HL-60/S4 treated with phorbol 12-myristate 13-acetate at 8.2 ng/mL for 4 days and 3 days (cell line): Measurements from ENCODE around the gene DET1.
"Not testable (repeated sequence)": the region's sequence is repeated elsewhere in the genome, so short reads cannot be mapped to it uniquely, and the experiment has no call there.

Source experiments
- in situ Hi-C: fragments of 300-500 bp; cut with MboI; formaldehyde crosslinking; loops from 2 replicates; pipeline ENCODE4 v1.15.0; 2022; ENCODE audit warnings: low sequenced_read_pairs

The DET1 gene

GRCh38 chr15:88498996-88499395 is 47.5 kb downstream of the DET1 start:
- in situ Hi-C loops = no loop called here

DNA sequence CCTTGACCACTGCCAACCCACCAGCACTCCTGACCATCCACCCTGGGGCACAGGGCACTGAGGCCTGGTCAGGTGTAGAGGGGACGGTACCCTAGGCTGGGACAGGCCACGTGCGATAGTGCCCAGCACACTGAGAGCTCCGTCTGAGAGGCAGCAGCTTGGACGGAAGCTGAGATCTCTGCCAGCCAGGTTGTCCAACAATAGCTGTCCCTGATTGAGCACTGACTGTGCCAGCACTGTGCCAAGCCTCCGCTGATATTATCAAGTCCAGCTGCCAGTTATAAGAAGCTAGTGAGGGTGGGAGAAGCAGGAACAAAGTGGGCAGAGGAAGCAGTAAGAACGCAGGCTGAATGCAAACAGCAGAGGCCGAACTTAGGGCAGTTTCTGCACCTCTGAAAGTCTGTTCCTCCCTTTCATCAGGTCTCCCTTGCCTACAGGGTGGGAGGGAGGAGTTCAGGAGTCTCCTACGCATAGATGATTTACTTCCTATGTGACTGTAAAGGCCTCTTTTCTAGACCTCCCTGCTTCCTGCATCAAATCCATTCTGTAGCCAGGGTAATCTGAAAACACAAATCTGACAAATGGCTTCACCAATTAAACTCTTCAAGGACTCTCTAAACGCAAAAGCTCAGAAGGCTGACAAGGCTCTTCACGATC is 49.2 kb downstream of the DET1 start:
- in situ Hi-C loops = no loop called here

DNA sequence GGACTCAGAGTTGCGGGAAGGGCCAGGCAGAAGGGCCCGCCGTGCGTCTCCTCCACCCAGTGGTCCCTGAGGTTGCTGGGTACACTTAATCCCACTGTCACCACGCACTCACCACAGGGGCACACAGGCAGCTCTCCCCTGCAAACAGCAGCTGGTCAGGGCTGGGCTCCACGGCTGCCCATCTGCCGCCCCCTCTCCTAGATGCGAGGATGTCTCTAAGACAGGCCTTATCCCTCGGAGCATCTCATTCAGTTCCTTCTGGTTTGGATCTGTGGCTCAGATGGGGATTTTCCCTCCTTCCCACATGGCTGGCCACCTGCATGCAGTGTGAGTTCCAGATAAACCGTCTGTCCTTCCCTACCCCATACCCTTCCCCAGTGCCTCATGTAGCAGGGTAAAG is 52.6 kb downstream of the DET1 start:
- in situ Hi-C loops = no loop called here

- in situ Hi-C loops = no loop called here
These were observed 55.3 kb downstream of the DET1 start for GRCh38 chr15:88491158-88491557.

DNA sequence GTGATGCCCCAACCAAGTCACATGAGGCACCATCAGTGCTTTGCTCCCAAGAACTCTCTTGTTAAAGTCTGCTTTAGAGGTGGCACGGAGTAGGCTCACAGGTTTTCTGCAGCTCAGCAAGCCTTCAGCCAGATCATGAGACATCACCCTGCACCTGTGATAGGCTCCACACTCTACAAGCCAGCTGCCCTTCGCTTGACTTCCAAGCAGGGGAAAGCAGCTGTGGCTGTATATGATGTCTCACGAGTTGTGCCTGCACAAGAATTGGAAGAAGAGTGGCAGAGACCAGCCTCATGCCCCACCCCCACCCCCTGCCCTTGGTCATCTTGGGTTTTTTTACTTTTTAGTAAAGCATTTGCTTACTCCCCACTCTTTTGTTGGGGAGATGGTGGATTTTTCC is 56.4 kb downstream of the DET1 start:
- in situ Hi-C loops = no loop called here

DNA sequence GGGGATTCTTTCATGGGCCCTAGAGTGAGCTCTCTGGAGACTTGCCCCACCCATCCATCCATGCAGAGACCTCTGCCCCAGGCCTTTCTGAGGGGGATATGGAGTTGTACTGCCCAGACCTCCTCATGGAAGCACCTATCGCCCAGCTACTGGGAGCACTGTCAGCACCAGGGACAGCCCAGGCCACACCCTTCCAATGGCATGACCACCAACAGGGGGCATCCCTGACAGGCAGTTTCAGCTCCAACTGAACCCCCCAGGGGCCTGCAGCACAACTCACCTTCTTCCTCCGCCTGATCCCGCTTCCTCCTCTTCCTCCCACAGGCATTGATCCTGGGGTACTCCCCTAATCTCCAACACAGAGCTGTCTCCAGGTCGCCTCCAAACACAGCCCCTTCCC is 57.2 kb downstream of the DET1 start:
- in situ Hi-C loops = no loop called here

DNA sequence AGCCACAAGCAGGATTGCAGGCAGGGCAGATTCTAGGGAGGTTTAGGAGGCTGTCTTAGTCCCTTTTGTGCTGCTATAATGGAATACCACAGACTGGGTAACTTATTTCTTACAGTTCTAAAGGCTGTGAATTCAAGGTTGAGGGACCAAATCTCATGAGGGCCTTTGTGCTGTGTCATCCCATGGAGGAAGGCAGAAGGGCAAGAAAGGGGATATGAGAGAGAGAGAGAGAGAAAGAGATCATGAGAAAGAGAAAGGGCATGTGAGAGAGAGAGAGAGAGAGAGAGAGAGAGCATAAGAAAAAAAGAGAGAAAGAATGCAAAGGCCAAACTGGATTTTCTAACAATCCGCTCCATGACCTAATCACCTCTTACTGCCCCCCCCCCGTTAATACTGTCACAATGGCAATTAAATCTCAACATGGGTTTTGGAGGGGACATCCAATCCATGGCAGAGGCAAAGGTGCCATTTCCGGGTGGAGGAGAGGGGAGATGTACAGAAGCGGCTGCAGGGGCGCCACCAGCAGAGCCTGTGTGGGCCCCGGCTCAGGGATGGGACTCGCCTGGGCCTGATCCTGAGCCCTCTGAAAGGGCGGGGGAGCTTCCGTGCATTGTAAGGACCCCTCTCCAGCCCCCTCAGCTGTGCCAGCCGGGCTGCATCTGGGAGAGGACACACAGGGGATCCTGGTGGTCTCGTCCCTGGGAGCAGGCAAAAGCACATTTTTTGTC is 58.5 kb downstream of the DET1 start:
- in situ Hi-C loops = no loop called here

DNA sequence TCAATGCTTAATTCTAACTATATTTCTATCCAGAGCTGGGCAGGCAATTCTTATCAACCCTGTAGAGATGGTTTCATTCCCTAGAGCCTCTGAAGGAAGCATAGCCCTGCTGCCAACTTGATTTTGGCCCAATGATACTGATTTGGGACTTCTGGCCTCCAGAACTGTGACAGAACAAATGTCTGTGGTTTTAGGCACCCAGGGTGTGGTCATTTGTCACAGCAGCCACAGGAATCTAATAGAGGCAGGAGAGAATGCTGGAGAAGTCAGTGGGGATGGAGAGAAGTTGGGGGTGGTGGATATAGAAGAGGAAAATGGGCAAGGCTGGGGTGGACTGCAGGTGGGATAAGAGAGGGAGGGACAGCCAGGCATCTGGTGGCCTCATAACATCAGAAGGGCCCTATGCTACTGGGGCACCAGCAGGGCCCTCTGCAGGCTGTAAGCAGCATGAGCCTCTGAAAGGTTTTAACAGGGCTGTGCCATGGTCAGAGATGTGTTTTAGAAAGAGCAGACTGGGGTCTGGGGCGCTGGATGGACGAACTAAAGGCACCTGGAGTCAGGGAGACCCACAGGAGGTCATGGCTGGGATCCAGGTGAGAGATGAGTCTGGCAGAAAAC is 59.2 kb downstream of the DET1 start:
- in situ Hi-C loops = no loop called here

DNA sequence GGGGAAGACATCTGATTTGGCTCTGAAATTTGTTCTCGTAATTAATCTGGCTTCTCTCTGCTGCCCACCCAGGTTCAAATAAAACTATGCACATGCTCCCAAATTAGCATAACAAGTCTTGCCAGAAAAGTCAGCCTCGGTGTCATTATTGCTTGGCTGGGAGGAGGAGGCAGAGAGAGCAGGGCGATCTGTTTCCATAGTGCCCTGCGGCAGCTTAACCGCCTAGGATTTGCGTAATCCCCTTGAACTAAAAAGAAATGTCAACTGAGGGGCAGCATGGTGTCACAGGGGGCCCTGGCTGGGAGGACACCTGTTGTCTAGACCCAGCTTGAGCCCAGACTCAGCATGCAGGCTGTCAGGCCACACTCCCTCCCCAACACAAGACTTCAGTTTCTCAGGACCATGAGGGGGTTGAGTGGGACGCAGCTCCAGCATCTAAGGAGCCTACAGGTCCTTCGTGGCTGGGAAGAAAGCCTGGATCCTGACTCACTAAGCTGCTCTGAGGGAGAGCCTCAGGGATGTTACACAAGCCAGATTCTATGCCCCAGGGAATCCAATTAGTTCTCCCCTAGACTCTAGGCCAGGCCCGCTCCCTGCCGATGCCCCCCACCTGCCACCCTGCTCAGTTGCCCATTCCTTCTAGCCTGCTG is 61.7 kb downstream of the DET1 start:
- in situ Hi-C loops = no loop called here

DNA sequence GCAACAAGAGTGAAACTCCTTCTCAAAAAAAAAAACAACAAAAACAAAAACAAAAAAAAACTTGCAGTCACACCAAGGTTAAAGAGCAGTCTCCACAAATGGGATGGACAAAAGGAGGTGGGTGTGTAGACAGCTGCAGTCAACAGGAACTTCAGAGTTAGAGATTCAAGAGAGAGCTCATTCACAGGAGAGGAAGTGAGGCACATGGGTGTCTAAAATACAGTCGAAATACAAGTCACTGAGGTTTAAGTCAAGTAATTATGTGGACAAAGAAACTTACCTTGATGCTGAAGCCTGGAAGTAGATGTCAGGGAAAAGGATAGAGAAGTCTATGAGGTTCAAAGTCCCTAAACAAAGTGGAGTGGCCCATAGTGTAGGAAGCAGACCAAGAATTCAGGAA is 64.2 kb downstream of the DET1 start:
- in situ Hi-C loops = no loop called here

DNA sequence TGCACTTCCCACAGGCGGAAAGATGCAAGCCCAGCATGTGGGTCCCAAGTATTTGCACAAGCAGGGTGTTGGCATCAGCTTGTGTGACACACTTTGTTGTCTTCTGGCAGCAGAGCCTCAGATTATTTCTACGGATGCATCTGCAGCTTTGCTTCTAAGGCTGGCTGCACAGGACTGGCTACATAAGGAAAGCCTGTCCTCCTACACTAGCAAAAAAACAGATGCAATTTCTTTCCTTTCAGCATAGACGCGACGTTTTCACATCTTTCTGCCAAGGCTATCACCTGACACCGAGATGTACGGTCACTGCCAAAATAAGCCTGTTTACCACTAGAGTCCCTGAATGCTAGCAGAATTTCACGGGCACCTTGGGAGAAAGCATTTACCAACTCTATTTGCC is 65.5 kb downstream of the DET1 start:
- in situ Hi-C loops = no loop called here

GRCh38 chr15:88479169-88479568 is 67.3 kb downstream of the DET1 start:
- in situ Hi-C loops = loop anchor here (10.0 kb wide), 1 partner anchor 136 kb away; no protein-coding TSS in a partner anchor

DNA sequence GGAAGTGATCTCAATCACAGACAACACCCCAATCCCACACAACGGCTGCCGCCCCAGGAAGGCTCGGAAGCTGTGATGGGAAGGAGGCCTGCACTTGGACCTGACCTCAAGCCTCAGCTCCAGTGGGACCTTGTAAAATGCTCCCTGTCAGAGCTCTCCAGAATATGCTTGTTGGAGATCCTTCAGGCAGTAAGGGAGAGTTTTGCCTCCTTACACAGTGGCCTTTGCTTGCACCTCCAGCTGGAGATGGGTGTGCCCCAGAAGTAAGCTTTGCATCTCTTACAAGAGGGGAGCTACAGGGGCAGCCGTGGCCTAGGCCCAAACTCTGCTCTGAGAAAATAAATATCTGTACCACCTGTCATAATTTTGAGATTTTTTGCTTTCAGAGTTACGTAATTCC is 68.6 kb downstream of the DET1 start:
- in situ Hi-C loops = loop anchor here (10.0 kb wide), 1 partner anchor 137 kb away; no protein-coding TSS in a partner anchor

DNA sequence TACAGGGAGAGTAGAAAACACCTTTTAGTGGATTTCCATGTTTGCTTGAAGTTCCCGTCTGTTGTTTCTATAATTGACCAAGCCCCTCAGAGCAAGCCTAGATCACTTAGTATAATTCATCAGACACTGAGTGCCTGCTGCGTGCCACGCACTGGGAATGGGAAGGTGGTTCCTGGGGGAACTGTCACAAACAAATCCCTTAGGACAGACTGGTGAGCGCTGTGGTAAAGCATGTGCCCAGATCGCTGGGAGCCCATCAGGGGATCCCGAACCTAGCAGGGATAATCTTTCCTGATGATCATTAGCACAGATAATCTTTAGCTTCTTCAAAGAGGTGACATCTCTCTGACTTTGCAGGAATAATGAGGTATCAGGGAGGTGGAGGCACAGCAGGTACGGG is 69.4 kb downstream of the DET1 start:
- in situ Hi-C loops = loop anchor here (10.0 kb wide), 1 partner anchor 138 kb away; no protein-coding TSS in a partner anchor

DNA sequence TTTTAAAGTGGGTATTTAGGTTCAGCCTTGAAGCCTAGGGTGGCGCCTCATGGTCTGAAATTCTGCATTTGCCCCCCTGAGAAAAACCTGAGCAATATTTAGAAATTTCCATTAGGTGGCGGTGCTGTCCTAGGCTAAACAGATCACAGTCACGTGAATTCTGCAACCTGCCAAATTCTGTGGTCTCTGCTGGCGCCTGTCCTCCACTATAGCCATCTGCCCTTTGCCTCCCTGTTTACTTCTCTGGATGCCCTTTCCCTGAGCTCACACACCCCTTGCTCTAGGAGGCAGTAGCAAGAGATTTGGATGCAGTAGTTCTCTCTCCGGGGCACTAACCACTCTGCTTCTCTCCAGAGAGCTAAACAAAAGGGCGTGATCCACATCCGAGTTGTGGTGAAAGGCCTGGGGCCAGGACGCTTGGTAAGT is 69.8 kb downstream of the DET1 start:
- in situ Hi-C loops = loop anchor here (10.0 kb wide), 1 partner anchor 138 kb away; no protein-coding TSS in a partner anchor

- in situ Hi-C loops = loop anchor here (10.0 kb wide), 1 partner anchor 141 kb away; no protein-coding TSS in a partner anchor
These were observed 72.7 kb downstream of the DET1 start for GRCh38 chr15:88473661-88474293.

DNA sequence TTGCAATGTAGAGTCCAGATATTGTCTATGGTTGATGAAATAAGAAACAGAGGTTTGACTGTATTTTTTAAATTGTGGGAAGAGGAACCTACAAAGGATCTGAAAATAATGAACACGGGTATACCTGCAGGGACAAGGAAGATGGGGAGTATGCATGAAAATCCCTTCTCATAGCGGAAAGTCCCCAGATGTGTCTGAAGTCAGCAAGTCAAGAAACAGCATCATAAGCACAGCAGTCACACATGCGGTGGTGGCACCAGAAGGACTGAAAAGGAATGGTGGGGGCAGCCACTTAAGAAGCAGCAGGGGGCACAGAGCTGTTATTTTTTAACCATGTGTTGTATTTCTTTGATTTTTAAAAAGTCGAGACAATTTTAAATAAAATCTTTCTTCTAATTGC is 74.3 kb downstream of the DET1 start:
- in situ Hi-C loops = loop anchor here (10.0 kb wide), 1 partner anchor 143 kb away; no protein-coding TSS in a partner anchor

DNA sequence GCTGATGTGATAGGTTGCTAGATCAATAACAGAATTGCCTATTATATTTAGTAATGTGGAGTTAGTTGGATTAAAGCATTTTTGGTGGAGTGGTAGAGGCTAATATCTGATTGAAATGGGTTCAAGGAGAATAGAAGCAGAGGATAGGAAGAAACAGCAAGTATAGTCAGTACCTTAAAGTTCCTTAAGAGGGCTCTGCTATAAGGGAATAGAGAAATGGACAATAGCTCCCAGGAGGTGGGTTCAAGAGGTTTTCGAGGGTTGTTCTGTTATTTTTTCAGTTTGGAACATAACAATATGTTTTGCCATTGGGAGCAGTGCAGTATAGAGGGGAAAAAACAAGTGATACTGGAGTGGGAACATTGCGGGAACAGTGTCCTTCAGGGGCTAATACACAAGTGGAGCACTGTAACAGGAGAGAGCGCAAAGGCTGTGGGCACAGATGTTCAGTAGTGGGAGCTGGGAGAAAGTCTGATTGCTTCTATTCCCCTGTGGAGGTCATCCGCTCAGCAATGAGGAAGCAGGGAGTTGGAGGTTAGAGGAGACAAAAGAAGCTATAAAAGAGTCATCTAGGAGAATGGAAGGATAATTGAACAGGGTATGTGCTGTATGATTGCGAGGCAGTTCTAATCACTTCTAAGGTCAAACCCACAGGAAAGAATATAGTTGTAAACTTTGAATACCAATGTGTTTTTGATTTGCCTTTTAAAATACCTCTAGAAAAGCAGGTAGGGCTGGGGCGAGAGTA is 75.7 kb downstream of the DET1 start:
- in situ Hi-C loops = loop anchor here (10.0 kb wide), 1 partner anchor 144 kb away; no protein-coding TSS in a partner anchor

DNA sequence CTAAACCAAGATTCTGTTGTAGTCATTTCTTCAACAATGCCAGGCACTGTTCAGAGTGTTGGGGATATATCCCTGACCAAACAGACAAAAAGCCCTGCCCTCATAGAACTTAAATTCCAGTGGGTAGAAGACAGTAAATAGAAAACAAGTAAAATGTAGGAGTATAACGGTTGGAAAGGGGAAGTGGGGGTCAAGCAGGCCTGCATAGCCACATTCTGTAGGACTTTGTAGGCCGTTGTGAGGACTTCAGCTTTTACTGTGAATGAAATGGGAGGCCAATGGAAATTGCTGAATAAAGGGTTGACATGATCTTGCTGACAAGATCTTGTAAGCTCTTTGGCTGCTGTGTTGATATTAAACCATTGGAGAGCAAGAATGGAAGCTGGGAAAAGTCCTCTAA is 77.2 kb downstream of the DET1 start:
- in situ Hi-C loops = no loop called here

DNA sequence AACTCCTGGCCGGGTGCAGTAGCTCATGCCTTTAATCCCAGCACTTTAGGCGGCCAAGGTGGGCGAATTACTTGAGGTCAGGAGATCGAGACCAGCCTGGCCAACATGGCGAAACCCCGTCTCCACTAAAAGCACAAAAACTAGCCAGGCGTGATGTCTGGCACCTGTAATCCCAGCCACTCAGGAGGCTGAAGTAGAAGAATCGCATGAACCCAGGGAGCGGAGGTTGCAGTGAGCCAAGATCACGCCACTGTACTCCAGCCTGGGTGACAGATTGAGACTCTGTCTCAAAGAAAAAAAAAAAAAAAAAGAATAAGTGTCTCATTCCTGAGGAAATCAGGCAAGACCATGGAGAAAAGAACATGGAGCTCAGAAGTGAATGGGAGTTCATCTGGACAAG is 77.8 kb downstream of the DET1 start:
- in situ Hi-C loops = not testable (repeated sequence)
